Raji (cell line): ENCODE measurements around the gene POU3F3.

ENCODE experiments used
- POLR2A ChIP-seq: IDR thresholded peaks from 2 replicates; pipeline ENCODE4 v1.6.1; 2011; ENCODE audit warnings: low read depth, low read length, control low read depth; ENCODE audit not compliant: insufficient read depth

Gene POU3F3

DNA sequence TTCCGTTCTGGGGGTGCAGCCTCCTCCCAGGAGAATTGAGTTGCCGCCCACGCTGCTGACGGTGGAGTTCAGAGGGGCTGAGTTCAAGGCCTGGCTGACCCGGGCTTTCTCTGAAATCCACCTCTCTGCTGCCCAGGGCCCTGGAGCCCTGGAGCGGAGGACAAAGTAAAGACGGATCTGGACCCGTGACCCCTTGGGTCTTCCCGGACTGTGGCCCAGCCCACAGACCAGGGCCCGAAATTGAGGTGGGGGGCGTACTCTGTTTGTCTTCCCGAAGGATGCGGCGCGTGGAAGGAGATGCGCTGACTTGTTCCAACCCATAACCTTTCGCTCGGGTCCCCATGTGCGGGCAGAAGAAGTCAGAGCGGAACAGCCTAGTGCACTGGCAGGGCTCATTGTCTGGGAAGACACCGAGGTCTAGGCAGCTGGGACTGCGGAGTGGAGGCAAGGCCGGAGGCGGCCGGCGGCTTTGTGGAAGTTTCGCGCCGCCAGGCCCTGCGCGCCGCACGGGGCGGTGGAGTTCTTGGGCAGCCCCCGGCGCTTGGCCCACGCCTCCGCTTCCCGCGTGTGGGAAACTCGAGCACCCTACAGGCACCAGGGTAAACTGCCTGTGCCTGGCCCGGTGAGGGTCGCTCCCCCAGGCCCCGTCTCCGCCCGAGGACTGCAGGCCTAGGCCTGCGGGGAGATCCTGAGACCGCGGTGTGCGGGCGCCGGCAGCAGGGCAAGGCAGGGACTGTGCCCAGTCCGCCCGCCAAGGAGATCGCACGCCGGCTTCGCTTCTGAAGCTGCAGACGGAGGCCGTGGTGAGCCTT lies 9.8 kb downstream of the POU3F3 start:
- no peak for TF ChIP-seq POLR2A

DNA sequence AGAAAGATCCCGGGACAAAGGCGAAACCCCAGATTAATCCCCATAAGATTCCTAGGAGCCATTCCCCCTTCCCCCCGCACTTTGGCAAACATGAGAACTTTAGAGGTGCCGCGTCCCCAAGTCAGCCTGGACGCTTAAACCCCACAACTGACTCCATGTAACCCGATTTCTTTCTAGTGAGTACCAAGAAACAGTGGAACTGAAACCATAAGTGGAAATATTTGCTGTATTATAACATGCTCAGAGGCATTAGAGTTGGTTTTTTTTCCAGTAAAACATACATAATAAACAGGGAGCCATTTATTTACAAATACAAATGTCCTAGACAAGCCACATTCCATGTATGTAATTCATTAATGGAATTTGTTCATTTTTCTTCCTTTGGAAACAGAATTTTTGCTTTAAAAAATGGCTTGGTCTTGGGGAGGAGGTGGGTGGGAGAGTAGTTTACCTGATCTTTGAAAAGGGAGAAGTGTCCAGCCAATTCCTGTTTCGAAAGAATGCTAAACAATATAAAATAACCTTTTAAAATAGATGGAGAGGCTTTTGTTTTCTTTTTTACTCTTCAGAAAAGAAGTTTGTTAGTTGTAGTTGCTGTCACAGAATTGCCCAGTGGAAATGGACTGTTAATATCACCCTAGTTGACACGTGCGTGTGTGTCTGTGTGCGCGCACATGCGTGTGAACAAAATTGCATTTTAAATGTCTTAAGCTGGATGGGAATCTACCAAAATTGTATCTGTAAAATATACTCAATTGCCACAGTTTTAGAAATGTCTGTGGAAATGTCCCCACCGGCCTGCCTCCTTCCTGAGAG lies 10.6 kb downstream of the POU3F3 start:
- TF ChIP-seq POLR2A = no peak

DNA sequence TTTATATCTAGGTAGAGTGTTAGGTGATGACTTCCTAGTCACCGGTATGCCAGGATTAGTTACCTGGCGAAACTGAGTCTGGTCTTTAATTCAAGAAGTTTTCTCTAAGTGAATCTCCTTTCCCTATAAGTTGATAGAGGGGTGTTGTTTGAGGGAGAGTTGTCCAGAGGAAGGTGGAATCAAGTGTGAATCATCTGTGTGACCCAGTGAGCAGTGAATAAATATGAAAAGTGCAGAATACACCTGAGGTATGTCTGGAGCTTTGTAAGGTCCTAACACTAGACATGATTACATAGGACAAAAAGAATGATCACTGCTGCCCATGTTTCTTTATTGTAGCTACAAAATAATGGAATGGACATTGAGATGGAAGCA lies 11.2 kb downstream of the POU3F3 start:
- TF ChIP-seq POLR2A = no peak

DNA sequence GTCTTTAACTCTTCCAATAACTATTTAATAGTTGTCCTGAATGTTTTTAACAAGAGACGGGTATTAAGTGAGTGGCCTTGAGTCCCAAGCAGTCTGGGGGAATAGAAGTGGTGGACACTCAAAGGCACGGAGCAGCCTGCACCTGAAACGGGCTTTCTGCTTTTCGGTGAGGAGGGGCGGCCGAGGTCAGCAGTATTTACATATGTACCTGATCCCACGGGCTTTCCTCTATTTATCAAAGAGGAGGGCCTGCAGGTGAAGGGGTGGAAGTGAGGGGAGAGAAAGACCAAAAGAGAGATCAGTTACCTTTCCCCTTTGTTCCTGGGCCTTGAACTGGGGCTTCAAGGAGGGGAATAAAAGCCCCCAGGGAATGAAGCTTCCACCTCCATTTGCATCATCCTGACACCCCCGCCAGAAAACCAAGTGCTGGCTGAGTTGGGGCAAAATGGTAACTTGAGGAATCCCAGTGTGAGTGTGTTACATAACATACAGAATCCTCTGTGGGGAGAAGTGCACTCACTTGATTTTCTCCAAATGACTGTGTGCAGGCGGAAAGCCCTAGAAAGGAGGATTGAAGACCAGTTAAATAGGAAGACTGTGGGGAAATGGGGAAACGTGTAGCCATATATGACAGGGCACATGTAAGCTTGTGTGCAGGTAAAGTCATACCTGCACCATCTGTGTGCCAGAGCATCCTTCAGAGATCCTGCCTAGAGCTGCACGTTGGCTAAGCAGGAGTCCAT lies 12.4 kb downstream of the POU3F3 start:
- TF ChIP-seq POLR2A = no peak

DNA sequence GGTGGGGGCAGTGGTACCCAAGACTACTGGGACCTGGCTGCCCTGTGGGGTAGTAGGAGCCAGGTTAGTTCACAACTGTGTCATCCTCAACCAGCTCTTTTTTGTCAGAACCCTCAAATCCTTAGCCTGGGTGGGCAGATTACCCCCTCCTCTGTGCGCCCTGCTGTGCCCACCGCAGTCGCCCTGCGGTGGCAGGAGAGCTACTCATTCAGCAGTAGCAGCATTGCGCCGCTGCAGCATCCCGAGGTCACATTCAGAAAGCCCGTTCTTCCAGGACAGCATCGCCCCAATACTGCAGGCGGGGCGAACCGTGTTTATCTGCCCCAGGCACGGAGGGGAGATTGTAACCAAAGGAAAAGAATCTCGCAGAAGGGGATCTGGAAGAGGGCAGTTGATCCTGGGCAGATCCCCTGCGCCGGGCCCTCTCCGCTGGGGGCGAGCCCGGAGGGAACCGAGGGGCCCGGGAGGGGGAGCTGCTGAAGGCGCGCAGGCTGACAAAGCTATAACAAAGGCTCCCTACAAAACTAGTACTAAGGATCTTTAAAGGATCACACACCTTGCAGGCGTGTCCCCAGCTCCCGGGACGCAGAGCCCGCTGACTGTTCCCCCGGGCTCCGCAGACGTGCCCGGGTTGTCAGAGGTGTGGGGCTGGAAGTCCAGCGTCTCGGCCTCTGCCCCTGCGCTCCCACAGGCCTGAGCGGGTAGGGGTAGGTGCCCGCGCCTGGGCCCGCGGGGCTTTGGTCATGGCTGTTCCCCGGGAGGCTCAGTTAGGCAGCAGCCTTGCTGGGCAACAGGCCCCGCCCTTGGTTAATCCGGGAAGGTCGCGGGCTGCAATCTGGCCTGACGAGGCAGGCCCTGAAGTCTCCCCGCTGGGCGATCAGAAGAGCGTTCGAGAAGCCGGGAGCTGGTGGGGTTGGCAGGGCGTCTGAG lies 13.2 kb downstream of the POU3F3 start:
- TF ChIP-seq POLR2A = no peak

DNA sequence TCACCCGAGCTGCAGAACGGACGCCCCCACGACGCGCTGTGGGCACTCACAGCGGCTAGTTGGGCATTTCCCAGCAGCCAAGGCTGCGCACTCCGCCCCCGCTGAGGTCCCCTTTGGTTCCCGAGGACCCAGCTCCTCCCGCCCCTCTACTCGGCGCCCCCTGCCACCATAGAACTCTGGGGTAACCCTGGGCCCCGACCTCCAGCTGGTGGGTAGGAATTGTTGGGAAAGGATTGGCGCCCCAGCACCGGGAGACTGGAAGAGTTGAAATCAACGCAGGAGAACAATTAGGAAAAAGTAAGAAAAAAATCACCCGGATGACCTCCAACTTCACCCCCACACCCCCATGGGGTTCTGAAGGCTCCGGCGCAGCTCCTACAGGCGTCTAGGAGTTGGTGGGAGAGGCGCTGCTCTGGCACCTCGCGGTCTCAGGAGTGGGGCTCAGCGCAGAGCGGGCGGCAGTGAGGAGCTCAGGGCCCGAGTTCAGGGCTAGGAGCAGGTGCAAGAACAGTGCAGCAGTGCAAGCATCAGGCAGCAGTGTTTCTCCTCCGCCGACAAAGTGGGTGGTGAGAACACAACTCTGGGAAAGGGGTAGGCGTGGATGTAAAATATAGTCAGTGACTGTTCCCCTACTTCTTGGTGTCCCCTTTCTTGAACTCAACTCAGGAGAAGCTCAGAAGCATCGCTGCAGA lies 14.0 kb downstream of the POU3F3 start:
- no peak for TF ChIP-seq POLR2A

DNA sequence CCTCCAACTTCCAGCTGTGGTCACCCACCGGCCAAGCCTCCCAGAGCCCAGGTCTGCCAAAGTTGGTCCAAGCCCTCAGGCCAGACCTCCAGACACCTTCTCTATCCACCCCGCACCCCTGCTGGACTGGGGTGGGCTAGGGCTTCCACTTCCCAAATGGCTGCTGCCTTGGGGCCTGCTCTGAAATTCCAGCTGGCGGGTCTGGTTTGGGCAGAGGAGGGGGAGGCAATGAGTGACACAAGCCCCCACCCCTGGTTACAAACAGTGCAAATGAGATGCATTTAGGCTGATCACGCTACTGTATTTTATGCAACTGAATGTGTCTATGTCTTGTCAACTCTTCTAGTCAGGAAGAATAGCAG lies 14.6 kb downstream of the POU3F3 start:
- no peak for TF ChIP-seq POLR2A

DNA sequence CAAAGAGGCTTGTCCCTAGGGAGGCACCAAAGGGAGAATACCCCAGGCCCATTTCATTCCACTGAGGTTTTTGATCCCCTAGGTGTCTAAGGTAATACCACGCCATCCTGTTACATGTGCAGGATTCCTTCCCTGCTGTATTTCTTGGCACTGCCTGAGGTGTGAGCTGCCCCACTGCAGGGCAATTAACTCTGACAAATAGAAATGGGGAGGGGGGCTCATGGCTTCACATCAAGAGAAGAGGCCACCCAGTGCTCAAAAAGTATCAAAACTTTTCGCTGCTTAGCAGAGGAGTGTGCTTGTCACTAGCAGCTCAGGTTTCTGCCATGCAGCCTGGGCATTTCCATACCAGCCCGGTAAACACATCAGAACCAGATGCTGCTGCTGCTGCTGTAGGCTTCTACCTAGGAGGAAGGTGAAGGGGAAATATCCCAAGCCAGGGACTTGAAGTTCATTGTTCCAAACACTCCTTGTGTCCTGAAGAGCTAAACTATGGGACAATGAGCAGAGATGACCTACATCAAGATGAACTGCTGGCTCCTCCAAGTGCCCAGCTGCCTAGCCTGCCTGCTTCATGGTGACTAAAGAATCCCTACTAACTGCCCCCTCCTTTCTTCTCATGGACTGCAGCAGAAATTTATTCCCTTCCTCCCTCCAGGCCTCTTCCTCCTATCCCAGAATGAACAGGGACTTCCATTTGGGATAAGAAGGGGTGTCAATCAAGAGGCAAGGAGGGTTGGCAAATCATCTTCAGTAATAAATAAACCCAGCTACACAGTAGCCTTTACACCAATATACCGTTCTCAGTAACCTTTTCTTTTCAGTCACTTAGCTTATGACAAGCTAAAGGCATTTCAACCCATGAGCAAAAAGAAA lies 16.4 kb downstream of the POU3F3 start:
- no peak for TF ChIP-seq POLR2A

DNA sequence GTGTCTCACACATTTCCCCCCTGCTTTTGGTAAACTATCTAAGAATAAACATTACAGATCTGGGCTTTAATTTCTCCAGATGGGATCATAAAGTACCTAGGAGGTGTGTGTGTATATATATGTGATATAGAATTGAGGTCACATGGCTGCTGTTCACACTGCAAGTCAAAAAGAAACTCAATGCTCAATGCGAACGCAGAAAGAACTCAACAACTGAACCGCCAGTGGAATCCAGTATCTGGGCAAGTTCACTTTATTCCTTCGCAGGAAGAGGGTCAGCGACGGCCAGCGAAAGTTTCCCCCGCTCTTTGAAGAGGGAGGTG lies 17.7 kb downstream of the POU3F3 start:
- TF ChIP-seq POLR2A = no peak

DNA sequence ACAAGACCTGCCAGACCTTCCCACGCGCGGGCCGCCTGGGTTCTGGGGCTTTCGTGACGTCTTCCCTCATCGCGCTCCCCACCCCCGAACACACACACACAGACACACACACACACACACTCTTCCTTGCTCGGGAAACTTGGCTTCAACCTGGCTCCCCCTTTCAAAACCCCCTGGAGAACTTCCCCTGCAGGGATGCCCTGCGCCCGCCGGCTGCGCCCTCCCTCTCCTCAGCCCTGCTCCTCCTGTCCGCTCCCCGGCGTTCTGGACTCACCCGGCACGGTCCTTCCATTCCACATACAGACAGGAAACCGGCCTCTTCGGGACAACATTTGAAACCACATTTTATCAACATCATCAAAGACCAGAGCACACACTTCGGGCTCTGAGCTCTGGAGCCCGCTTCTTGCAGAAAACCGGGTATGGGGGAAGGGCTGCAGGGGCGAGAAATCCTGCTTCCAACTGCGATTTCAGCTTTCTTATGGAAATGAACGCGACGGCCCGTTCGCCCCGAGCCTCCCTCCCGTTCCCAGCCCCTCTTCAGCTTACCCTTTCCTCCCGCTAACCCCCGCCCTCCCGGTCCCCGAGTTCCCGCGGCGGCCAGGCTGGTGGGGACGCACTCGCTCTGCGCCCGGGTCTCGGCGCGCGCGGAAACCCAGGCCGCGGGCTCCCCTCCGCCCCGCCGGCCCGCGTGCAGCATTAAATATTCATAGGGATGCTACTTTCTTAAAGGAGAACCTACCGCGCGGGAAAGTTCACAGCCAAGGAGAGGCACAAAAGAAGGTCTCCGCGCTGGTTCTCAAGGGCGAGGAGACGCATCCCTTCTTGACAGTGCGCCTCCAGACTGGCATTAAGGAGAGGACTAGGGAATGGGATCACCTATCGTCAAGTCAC lies 18.3 kb downstream of the POU3F3 start:
- no peak for TF ChIP-seq POLR2A

DNA sequence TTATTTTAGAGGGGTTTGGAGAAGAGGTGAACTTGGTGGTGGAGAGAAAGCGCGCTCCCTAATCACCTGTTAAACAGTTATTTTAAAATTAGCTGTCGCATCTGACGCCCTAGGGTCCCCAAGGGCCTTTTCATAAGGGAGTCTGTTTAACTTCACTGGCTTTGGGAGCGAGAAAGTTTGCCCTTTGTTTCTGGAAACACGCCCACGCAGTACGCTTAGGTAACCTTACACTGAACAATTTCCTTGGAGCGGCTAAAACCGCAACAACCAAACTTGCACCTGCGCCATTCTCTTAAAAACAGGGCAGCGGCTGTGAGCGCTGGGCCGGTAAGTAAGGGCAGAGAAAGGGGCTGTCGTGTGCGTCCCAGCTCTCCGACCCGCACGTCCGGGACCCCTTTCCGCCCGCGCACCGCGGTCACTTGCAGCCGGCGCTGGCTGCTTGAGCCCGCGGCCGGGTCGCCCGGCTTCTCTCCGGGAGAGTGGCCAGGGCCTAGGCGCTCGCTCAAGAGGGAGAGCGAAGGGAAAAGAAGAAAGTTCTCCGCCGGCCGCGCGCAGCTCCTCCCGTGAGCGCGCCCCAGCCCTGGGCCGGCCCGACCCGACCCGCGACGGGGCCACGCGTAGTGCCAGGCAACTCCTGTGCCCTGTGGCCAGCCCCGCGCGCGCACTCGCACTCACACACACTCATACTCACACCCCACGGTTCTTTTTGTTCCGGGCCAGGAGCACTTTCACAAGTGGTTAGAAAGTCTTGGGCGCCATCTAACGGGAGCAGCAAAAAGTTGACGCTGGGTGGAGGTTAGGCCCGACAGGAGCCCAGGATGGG lies 19.2 kb downstream of the POU3F3 start:
- TF ChIP-seq POLR2A = no peak

DNA sequence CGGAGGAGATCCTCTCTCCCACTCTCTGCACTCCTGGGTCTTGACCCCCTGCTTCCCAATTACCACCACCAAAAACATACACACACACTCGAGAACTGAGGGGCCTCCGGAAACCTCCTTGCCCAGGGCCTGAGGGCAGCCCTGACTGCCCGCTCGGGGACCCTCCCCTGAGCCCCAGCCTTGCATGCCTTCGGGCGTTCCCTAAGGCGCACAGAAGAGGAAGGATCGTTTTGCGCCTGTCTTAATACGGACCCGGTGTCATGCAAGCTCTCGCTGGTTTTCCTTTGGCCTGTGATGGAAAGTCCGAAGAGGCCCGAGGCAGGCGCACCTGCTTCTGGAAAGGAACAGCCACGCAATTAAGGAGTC lies 19.8 kb downstream of the POU3F3 start:
- no peak for TF ChIP-seq POLR2A
